ENCODE results near the gene OPN1MW2. TPM values are rescaled to one million over a fixed set of nuclear protein-coding genes. Genes with fewer than 3 reads are reported as not detected.
A peak's percentile ranks its signal among the peaks of the same experiment; 100 is the strongest.
"Not testable (repeated sequence)": the region's sequence is repeated elsewhere in the genome, so short reads cannot be mapped to it uniquely, and the experiment has no call there.

Gene OPN1MW2
- polyA plus RNA-seq (2011; rRNA removed): not detected in 2 replicates
- polyA plus RNA-seq (2012; cell fraction: cytosol; rRNA removed): not detected in 2 replicates
- not detected in 2 replicates for polyA plus RNA-seq (2012; cell fraction: nucleus; rRNA removed)
- polyA plus RNA-seq (2017; fragmentation: RNase III; extraction: RNeasy Plus Mini Kit Qiagen cat#74134 plus additional on column Dnase treatment): not detected in 3 replicates
- not detected in 2 replicates for polyA minus RNA-seq (2011; rRNA and poly(A)+ RNA removed)

DNA sequence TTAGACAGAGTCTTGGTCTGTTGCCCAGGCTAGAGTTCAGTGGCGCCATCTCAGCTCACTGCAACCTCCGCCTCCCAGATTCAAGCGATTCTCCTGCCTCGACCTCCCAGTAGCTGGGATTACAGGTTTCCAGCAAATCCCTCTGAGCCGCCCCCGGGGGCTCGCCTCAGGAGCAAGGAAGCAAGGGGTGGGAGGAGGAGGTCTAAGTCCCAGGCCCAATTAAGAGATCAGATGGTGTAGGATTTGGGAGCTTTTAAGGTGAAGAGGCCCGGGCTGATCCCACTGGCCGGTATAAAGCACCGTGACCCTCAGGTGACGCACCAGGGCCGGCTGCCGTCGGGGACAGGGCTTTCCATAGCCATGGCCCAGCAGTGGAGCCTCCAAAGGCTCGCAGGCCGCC lies at the start of gene OPN1MW2:
TSS of gene OPN1MW2 (plus strand) at position 301 of the 400 bp plus-strand sequence. CDS start at position 361, 60 bp downstream.
- POLR2A ChIA-PET, ATAC-seq, FAIRE-seq: not testable (repeated sequence)

DNA sequence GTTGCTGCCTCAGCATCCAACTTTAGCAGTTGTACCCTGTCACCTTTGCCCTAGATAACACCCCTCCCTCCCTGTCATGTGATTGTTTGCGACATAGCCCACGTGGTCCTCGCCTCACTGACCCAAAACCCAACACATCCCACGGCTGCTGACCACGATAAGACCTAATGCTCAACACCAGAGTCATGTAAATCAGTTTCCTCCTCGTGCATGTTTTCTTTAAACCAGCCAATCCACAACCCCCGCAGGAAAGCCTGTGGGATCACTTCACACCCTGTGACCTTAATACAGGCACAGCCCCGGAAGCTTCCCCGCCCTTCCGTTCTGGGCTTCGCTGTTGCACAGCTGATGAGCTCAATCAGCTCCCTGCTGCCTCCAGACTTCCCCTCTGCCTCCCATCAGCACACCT lies 47.0 kb upstream of the OPN1MW2 start:
- H3K9me3 ChIP-seq; H3K4me3 ChIP-seq; FAIRE-seq; POLR2A ChIA-PET; H3K27ac ChIP-seq; H3K4me1 ChIP-seq; H3K4me2 ChIP-seq; CTCF ChIA-PET; DNase-seq (ENCODE audit: low read depth in 1 of 2, low spot score in 1 of 2): not testable (repeated sequence)
- WGBS (ENCODE audit: missing lambda C conversion rate): no CpG with 5 or more reads among the region's 11 CpGs
- ATAC-seq: peak; percentile 71 to 81; a peak in 5 of 6 replicates

More for the DNA sequence above, at the start of gene OPN1MW2:
- CTCF ChIA-PET; H3K4me3 ChIP-seq; H3K9me3 ChIP-seq; H3K27ac ChIP-seq; H3K4me2 ChIP-seq; DNase-seq (ENCODE audit: low read depth in 1 of 2, low spot score in 1 of 2); H3K4me1 ChIP-seq: not testable (repeated sequence)
- no CpG with 5 or more reads among the region's 16 CpGs for WGBS (ENCODE audit: missing lambda C conversion rate)

DNA sequence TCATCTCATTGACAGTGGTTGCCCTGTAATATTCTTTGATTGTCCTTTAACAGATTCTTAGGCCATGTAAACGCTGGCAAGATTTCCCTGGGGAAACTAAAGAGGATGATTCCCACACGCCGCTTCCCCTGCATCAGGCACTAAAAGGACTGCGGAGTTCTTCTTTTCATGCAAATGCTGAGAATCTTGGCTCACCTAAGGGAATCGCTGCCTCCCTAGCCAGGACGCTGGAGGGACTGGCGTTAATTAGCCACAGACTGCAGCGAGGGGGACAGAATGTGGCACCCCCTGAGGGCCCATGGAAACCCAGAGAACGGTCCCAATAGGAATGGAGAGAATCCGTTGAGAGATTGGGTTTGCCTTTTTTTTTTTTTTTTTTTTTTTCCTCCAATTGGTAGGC lies 45.2 kb upstream of the OPN1MW2 start:
- H3K9me3 ChIP-seq; H3K4me1 ChIP-seq; CTCF ChIA-PET; FAIRE-seq; H3K27ac ChIP-seq; H3K4me2 ChIP-seq; ATAC-seq; POLR2A ChIA-PET; H3K4me3 ChIP-seq; DNase-seq (ENCODE audit: low read depth in 1 of 2, low spot score in 1 of 2): not testable (repeated sequence)
- no CpG with 5 or more reads among the region's 10 CpGs for WGBS (ENCODE audit: missing lambda C conversion rate)

DNA sequence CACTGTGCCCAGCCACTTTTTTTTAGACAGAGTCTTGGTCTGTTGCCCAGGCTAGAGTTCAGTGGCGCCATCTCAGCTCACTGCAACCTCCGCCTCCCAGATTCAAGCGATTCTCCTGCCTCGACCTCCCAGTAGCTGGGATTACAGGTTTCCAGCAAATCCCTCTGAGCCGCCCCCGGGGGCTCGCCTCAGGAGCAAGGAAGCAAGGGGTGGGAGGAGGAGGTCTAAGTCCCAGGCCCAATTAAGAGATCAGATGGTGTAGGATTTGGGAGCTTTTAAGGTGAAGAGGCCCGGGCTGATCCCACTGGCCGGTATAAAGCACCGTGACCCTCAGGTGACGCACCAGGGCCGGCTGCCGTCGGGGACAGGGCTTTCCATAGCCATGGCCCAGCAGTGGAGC lies 37.3 kb upstream of the OPN1MW2 start, which contains the start of gene OPN1MW:
TSS of gene OPN1MW (plus strand) at position 301 of the 400 bp plus-strand sequence. CDS start at position 383, 82 bp downstream.
- no CpG with 5 or more reads among the region's 14 CpGs for WGBS (ENCODE audit: missing lambda C conversion rate)
- POLR2A ChIA-PET, FAIRE-seq: not testable (repeated sequence)

DNA sequence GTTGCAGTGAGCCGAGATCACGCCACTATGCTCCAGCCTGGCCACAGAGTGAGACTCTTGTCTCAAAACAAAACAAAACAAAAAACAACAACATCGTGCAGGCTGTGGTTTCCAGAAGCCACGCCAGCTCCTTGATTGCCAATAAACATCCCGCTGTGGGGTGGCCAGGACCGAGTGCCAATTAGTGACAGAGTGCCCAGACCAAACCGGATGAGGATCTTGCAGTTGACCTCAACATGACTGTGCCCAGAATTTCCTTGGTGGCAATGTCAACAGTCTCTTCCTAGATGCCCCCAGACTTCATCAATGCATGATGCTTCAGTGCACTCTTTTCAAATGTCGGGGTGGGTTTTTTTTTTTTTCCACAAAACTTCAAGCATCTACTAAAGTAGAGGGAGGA lies 35.8 kb upstream of the OPN1MW2 start:
- not testable (repeated sequence) for FAIRE-seq

More for the DNA sequence above, 37.3 kb upstream of the OPN1MW2 start, which contains the start of gene OPN1MW:
- H3K27ac ChIP-seq; H3K4me3 ChIP-seq; H3K4me1 ChIP-seq; CTCF ChIA-PET; ATAC-seq; H3K4me2 ChIP-seq; H3K9me3 ChIP-seq; DNase-seq (ENCODE audit: low read depth in 1 of 2, low spot score in 1 of 2): not testable (repeated sequence)

DNA sequence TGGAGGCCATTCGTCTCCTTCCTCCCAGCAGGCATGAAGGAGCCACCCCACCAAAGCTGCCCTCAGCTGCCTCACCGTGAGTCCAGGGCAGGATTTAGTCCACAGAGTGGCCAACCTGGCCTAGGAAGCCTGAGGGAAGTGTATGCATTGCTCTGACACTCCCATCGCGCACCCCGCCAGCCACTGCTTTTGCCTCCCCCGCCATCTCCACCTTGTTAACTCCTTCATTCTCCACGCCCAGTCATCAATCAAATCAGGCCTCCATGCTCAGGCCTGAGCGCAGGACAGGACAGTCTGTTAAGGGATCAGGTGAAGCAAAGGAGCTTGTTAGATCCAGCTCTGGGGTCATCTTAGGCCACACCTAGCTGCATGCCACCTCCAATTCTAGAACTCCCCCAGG lies 26.7 kb upstream of the OPN1MW2 start:
- WGBS (ENCODE audit: missing lambda C conversion rate): no CpG with 5 or more reads among the region's 8 CpGs
- H3K9me3 ChIP-seq; H3K27ac ChIP-seq; H3K4me1 ChIP-seq; ATAC-seq; DNase-seq (ENCODE audit: low read depth in 1 of 2, low spot score in 1 of 2); CTCF ChIA-PET; FAIRE-seq; POLR2A ChIA-PET; H3K4me3 ChIP-seq; H3K4me2 ChIP-seq: not testable (repeated sequence)

More for the DNA sequence above, 35.8 kb upstream of the OPN1MW2 start:
- WGBS (ENCODE audit: missing lambda C conversion rate): no CpG with 5 or more reads among the region's 8 CpGs
- H3K9me3 ChIP-seq; CTCF ChIA-PET; H3K27ac ChIP-seq; H3K4me1 ChIP-seq; POLR2A ChIA-PET; H3K4me2 ChIP-seq; DNase-seq (ENCODE audit: low read depth in 1 of 2, low spot score in 1 of 2); H3K4me3 ChIP-seq; ATAC-seq: not testable (repeated sequence)

DNA sequence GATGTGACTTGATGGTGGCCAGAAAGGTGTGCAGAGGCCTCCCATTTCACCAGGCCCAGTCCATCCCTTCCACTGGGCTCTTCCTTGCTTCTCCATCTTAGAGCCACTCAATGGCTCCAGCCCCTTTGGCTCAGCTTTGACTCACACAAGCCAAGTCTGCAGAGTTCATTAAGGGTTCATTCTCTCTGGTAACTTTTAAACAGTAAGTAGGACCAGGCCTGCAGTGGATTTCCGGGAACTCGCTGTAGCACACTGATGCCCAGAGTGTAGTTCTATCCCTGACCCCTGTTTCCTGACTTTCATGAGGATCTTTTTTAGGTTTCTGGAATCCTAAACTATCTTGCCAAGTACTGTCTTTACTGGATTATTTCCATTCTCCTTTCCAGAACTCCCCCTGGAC lies 25.2 kb upstream of the OPN1MW2 start:
- DNase-seq (ENCODE audit: low read depth in 1 of 2, low spot score in 1 of 2); H3K9me3 ChIP-seq; H3K4me3 ChIP-seq; FAIRE-seq; POLR2A ChIA-PET; ATAC-seq; H3K4me2 ChIP-seq; H3K4me1 ChIP-seq; H3K27ac ChIP-seq; CTCF ChIA-PET: not testable (repeated sequence)
- WGBS (ENCODE audit: missing lambda C conversion rate): no CpG with 5 or more reads among the region's 2 CpGs

DNA sequence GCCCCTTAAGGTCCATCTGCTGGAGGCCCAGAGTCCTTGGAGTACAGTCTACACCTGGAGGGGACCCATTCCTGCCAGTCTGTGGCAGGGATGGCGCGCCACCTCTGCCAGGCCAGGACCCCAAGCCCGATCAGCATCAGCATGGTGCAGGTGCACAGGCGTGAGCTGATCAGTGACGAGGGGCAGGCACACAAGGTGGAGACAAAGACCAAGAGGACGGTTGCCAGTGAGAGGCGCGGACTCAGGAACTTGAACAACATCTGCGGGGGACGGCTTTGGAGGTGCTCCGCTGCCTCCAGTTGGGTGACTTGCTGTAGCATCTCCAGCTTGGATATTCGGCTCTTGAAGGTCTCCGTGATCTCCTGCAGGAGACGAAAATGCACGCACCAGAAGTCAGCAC lies 23.1 kb upstream of the OPN1MW2 start:
- ATAC-seq; CTCF ChIA-PET; FAIRE-seq; H3K9me3 ChIP-seq; H3K4me3 ChIP-seq; DNase-seq (ENCODE audit: low read depth in 1 of 2, low spot score in 1 of 2); H3K4me1 ChIP-seq; POLR2A ChIA-PET; H3K27ac ChIP-seq; H3K4me2 ChIP-seq: not testable (repeated sequence)
- no CpG with 5 or more reads among the region's 15 CpGs for WGBS (ENCODE audit: missing lambda C conversion rate)

DNA sequence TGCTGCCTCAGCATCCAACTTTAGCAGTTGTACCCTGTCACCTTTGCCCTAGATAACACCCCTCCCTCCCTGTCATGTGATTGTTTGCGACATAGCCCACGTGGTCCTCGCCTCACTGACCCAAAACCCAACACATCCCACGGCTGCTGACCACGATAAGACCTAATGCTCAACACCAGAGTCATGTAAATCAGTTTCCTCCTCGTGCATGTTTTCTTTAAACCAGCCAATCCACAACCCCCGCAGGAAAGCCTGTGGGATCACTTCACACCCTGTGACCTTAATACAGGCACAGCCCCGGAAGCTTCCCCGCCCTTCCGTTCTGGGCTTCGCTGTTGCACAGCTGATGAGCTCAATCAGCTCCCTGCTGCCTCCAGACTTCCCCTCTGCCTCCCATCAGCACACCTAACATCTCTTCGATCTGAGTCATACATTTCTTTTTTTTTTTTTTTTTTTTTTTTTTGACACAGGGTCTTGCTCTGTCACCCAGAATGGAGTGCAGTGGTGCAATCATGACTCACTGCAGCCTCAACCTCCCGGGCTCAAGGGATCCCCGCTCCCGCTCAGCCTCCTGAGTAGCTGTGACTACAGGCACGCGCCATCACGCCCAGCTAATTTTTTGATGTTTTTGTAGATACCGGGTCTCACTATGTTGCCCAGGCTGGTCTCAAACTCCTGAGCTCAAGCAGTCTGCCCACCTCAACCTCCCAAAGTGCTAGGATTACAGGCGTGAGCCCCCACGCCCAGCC lies 9.7 kb upstream of the OPN1MW2 start:
- H3K9me3 ChIP-seq; FAIRE-seq; H3K27ac ChIP-seq; H3K4me3 ChIP-seq; CTCF ChIA-PET; H3K4me2 ChIP-seq; DNase-seq (ENCODE audit: low read depth in 1 of 2, low spot score in 1 of 2); H3K4me1 ChIP-seq; POLR2A ChIA-PET: not testable (repeated sequence)
- WGBS (ENCODE audit: missing lambda C conversion rate): no CpG with 5 or more reads among the region's 21 CpGs
- ATAC-seq: peak; percentile 63 to 74; a peak in 4 of 6 replicates

DNA sequence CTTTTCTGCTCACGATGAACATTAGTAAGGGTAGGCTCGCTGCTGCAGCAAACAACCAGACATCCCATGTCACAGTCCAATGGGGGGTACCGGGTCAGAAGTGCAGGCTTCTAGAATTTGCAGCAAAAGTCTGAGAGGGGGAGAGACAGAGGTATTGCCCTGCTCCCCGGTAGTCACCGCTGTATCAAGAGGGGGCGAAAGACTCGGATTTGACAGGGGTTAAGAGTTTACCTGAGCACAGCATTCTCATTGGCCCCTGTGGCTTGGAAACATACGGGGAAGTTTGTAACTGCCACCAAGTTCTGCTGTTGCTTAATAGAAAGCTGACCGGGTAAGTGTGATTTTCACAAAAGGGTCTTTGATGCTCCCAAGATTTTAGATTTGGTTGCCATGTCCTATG lies 8.5 kb upstream of the OPN1MW2 start:
- H3K4me1 ChIP-seq; DNase-seq (ENCODE audit: low read depth in 1 of 2, low spot score in 1 of 2); POLR2A ChIA-PET; FAIRE-seq; H3K4me2 ChIP-seq; ATAC-seq; CTCF ChIA-PET; H3K9me3 ChIP-seq; H3K27ac ChIP-seq; H3K4me3 ChIP-seq: not testable (repeated sequence)
- no CpG with 5 or more reads among the region's 9 CpGs for WGBS (ENCODE audit: missing lambda C conversion rate)

DNA sequence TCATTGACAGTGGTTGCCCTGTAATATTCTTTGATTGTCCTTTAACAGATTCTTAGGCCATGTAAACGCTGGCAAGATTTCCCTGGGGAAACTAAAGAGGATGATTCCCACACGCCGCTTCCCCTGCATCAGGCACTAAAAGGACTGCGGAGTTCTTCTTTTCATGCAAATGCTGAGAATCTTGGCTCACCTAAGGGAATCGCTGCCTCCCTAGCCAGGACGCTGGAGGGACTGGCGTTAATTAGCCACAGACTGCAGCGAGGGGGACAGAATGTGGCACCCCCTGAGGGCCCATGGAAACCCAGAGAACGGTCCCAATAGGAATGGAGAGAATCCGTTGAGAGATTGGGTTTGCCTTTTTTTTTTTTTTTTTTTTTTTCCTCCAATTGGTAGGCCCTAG lies 8.1 kb upstream of the OPN1MW2 start:
- H3K27ac ChIP-seq; H3K9me3 ChIP-seq; FAIRE-seq; H3K4me3 ChIP-seq; POLR2A ChIA-PET; CTCF ChIA-PET; ATAC-seq; H3K4me2 ChIP-seq; DNase-seq (ENCODE audit: low read depth in 1 of 2, low spot score in 1 of 2); H3K4me1 ChIP-seq: not testable (repeated sequence)
- no CpG with 5 or more reads among the region's 10 CpGs for WGBS (ENCODE audit: missing lambda C conversion rate)

Measured in A549 (cell line).